H1 (cell line): Measurements from ENCODE around the gene LDLRAD3. TPM values are rescaled to one million over a fixed set of nuclear protein-coding genes. Genes with fewer than 3 reads are reported as not detected.
A peak's percentile ranks its signal among the peaks of the same experiment; 100 is the strongest.

Experiments
- CTCF ChIA-PET: fragments of 300-600 bp; sonication (Branson Sonifier 250); formaldehyde crosslinking; loops from one replicate; lab custom pipeline; 2021; ENCODE audit not compliant: partially characterized antibody; lab: Charles Lee
- POLR2A ChIA-PET: fragments of 300-600 bp; sonication (Branson Sonifier 250); formaldehyde crosslinking; loops from one replicate; lab custom pipeline; 2021; ENCODE audit warnings: inconsistent platforms; ENCODE audit not compliant: partially characterized antibody; lab: Charles Lee
- DNase-seq, 2 experiments: peaks; one replicate each; pipeline versions ENCODE4 v3.0.0 to v3.0.0-alpha.2; 2010 to 2022; ENCODE audit warnings: low spot score in 2 of 2, low read depth in 1 of 2, mixed read lengths in 1 of 2
- FAIRE-seq: peaks from 2 replicates; lab custom pipeline; 2011; peaks lifted over from hg19 to GRCh38; lab: Jason Lieb, UNC
- H2AFZ ChIP-seq: 2 replicates; pipeline ENCODE4 v1.8.1; 2012; ENCODE audit warnings: low read length, inconsistent platforms
- H2AK5ac ChIP-seq: 2 replicates; pipeline ENCODE4 v1.6.1; 2013; ENCODE audit warnings: low read depth, low read length
- H2BK120ac ChIP-seq: replicated peaks from 2 replicates; pipeline ENCODE3; 2013; ENCODE audit warnings: low read depth, low read length, inconsistent platforms
- H2BK12ac ChIP-seq: 2 replicates; pipeline ENCODE4 v1.6.1; 2013; ENCODE audit warnings: low read depth, low read length
- H2BK15ac ChIP-seq: 2 replicates; pipeline ENCODE4 v1.6.1; 2013; ENCODE audit warnings: low read length
- H2BK20ac ChIP-seq: 2 replicates; pipeline ENCODE4 v1.6.1; 2013; ENCODE audit warnings: low read length
- H2BK5ac ChIP-seq: 2 replicates; pipeline ENCODE4 v1.6.1; 2013; ENCODE audit warnings: low read depth, low read length
- H3K14ac ChIP-seq: 2 replicates; pipeline ENCODE4 v1.6.1; 2013; ENCODE audit warnings: inconsistent platforms; ENCODE audit not compliant: insufficient read length
- H3K18ac ChIP-seq: 2 replicates; pipeline ENCODE4 v1.6.1; 2013; ENCODE audit warnings: low read length; ENCODE audit errors: extremely low read depth
- H3K23ac ChIP-seq: 2 replicates; pipeline ENCODE4 v1.6.1; 2013; ENCODE audit warnings: inconsistent platforms; ENCODE audit not compliant: insufficient read length
- H3K23me2 ChIP-seq: 2 replicates; pipeline ENCODE4 v1.6.1; 2013; ENCODE audit warnings: low read depth, low read length
- H3K27ac ChIP-seq: 2 replicates; pipeline ENCODE4 v1.6.1; 2011; ENCODE audit warnings: low read depth, low read length, inconsistent platforms
- H3K27me3 ChIP-seq, 4 experiments: replicated peaks in 1 of 4; 1 replicate in 1 of 4; 2 replicates in 3 of 4; pipeline versions ENCODE4 v1.6.1 to v1.8.1; 2011 to 2013; ENCODE audit warnings: low read length in 3 of 4, mild to moderate bottlenecking in 3 of 4, inconsistent platforms in 2 of 4, mixed read lengths in 2 of 4, moderate library complexity in 1 of 4; ENCODE audit not compliant: control insufficient read depth in 3 of 4, insufficient read depth in 3 of 4; ENCODE audit errors: extremely low read depth in 1 of 4
- H3K36me3 ChIP-seq, 4 experiments: 2 replicates each; pipeline versions ENCODE4 v1.6.1 to v1.8.1; 2011 to 2013; ENCODE audit warnings: mild to moderate bottlenecking in 4 of 4, low read length in 3 of 4, moderate library complexity in 2 of 4, control low read depth in 1 of 4, inconsistent platforms in 1 of 4; ENCODE audit not compliant: insufficient read depth in 4 of 4, control insufficient read depth in 2 of 4
- H3K4ac ChIP-seq: replicated peaks from 2 replicates; pipeline ENCODE3; 2013; ENCODE audit warnings: low read length, low read depth, mixed read lengths, inconsistent platforms; ENCODE audit not compliant: insufficient read length
- H3K4me1 ChIP-seq, 4 experiments: replicated peaks in 1 of 4; 1 replicate in 1 of 4; 2 replicates in 3 of 4; pipeline versions ENCODE4 v1.6.1 to v1.8.1; 2011 to 2013; ENCODE audit warnings: low read length in 3 of 4, inconsistent platforms in 2 of 4, mixed read lengths in 1 of 4; ENCODE audit not compliant: insufficient read depth in 4 of 4, control insufficient read depth in 3 of 4
- H3K4me2 ChIP-seq, 2 experiments: 2 replicates each; pipeline versions ENCODE4 v1.6.1 to v1.8.1; 2011 to 2013; ENCODE audit warnings: low read depth in 2 of 2, low read length in 2 of 2, control low read depth in 1 of 2, inconsistent platforms in 1 of 2, mild to moderate bottlenecking in 1 of 2; ENCODE audit not compliant: insufficient read depth in 1 of 2
- H3K4me3 ChIP-seq, 4 experiments: fragments of 200-600, 300-600 bp in 1 of 4; sonication (generic), shearing (Covaris generic), sonication (Bioruptor Twin) in 1 of 4; 2 replicates each; pipeline versions ENCODE4 v1.5.1 to v1.8.1; 2011 to 2016; ENCODE audit warnings: low read length in 4 of 4, low read depth in 3 of 4, control low read depth in 2 of 4, inconsistent platforms in 2 of 4, mild to moderate bottlenecking in 2 of 4, mixed read lengths in 1 of 4, moderate library complexity in 1 of 4; ENCODE audit not compliant: insufficient read depth in 2 of 4; ENCODE audit errors: extremely low read depth in 1 of 4
- H3K56ac ChIP-seq: replicated peaks from 2 replicates; pipeline ENCODE3; 2013; ENCODE audit warnings: low read depth, mild to moderate bottlenecking, mixed read lengths, low read length, inconsistent platforms; ENCODE audit not compliant: insufficient read length
- H3K79me1 ChIP-seq: 2 replicates; pipeline ENCODE4 v1.6.1; 2013; ENCODE audit warnings: low read depth, low read length, control low read depth
- H3K79me2 ChIP-seq, 2 experiments: 2 replicates each; pipeline versions ENCODE4 v1.6.1 to v1.8.1; 2012 to 2013; ENCODE audit warnings: low read length in 2 of 2, mild to moderate bottlenecking in 2 of 2, inconsistent platforms in 1 of 2; ENCODE audit not compliant: insufficient read depth in 2 of 2, control insufficient read depth in 1 of 2
- H3K9ac ChIP-seq, 4 experiments: replicated peaks in 1 of 4; 1 replicate in 1 of 4; 2 replicates in 3 of 4; pipeline versions ENCODE4 v1.6.1 to v1.8.1; 2011 to 2013; ENCODE audit warnings: low read depth in 3 of 4, low read length in 3 of 4, control low read depth in 2 of 4, mild to moderate bottlenecking in 2 of 4, moderate library complexity in 2 of 4, inconsistent platforms in 1 of 4; ENCODE audit errors: extremely low read depth in 1 of 4
- H3K9me3 ChIP-seq, 2 experiments: 2 replicates each; pipeline versions ENCODE4 v1.6.1 to v1.8.1; 2012 to 2013; ENCODE audit warnings: mild to moderate bottlenecking in 2 of 2, moderate library complexity in 2 of 2, control low read depth in 1 of 2, inconsistent platforms in 1 of 2, low read depth in 1 of 2, low read length in 1 of 2, mixed read lengths in 1 of 2; ENCODE audit not compliant: insufficient read depth in 2 of 2
- H4K20me1 ChIP-seq, 2 experiments: replicated peaks in 1 of 2; 2 replicates each; pipeline versions ENCODE3 to v1.8.1; 2011 to 2013; ENCODE audit warnings: inconsistent platforms in 2 of 2, low read length in 2 of 2, mild to moderate bottlenecking in 1 of 2; ENCODE audit not compliant: insufficient read depth in 2 of 2, control insufficient read depth in 1 of 2
- H4K5ac ChIP-seq: 2 replicates; pipeline ENCODE4 v1.6.1; 2013; ENCODE audit warnings: low read length, low read depth, mixed read lengths, inconsistent platforms; ENCODE audit not compliant: insufficient read length
- H4K8ac ChIP-seq: 2 replicates; pipeline ENCODE4 v1.8.0; 2013; ENCODE audit warnings: mild to moderate bottlenecking, moderate library complexity, low read length, inconsistent platforms; ENCODE audit not compliant: insufficient read depth; ENCODE audit errors: extremely low read depth
- H4K91ac ChIP-seq: replicated peaks from 2 replicates; pipeline ENCODE3; 2013; ENCODE audit warnings: low read length, mixed read lengths, inconsistent platforms; ENCODE audit not compliant: insufficient read length
- KDM1A ChIP-seq: fragments of 200-600, 300-600 bp; sonication (generic); IDR thresholded peaks from 2 replicates; pipeline ENCODE4 v1.7.1; 2016; ENCODE audit warnings: mild to moderate bottlenecking, low read length, borderline replicate concordance
- SP2 ChIP-seq: IDR thresholded peaks from 2 replicates; pipeline ENCODE4 v1.6.1; 2012; ENCODE audit warnings: mild to moderate bottlenecking, low read length, inconsistent platforms
- WGBS, 2 experiments: shearing (Covaris generic) in 1 of 2; methylation state at CpG; one replicate each; pipeline versions ENCODE4 v1.1.6 to v1.1.7; 2013 to 2015; ENCODE audit warnings: low lambda C conversion rate in 2 of 2, mixed read lengths in 2 of 2, inconsistent platforms in 1 of 2, low coverage in 1 of 2, missing lambda C conversion rate in 1 of 2; ENCODE audit not compliant: insufficient replicate concordance in 2 of 2, insufficient coverage in 1 of 2, insufficient read length in 1 of 2; ENCODE audit errors: extremely low coverage in 1 of 2, missing lambda C conversion rate in 1 of 2; 5-methylcytosine and 5-hydroxymethylcytosine counted together
- polyA plus RNA-seq, 7 experiments: library from polyadenylated mRNA; depleted of rRNA in 3 of 7; stranded (reverse) in 5 of 7; unstranded in 2 of 7; fragments of >200 nt in 5 of 7; fragments of 200-250 nt in 2 of 7; gene quantifications; 1 replicate in 5 of 7; 2 replicates in 1 of 7; 4 replicates in 1 of 7; pipeline versions ENCODE4 v1.2.1 to v1.2.3, GENCODE V29; 2011 to 2013; ENCODE audit warnings: missing spikeins in 2 of 7, mixed read lengths in 2 of 7
- total RNA-seq: library from RNA; stranded (reverse); fragmentation: NEBNext Ultra II Directional; extraction: Animal tissue kit (Norgen Biotek cat#: 25700); gene quantifications from 2 replicates; pipeline ENCODE4 v1.2.1, GENCODE V29; 2021

The LDLRAD3 gene
- total and polyA plus RNA-seq, 2 of the 8 experiments (the other 6 are each of a cell fraction or from before 2014, with no cell fraction given) = 18.6 to 22.8 TPM

DNA sequence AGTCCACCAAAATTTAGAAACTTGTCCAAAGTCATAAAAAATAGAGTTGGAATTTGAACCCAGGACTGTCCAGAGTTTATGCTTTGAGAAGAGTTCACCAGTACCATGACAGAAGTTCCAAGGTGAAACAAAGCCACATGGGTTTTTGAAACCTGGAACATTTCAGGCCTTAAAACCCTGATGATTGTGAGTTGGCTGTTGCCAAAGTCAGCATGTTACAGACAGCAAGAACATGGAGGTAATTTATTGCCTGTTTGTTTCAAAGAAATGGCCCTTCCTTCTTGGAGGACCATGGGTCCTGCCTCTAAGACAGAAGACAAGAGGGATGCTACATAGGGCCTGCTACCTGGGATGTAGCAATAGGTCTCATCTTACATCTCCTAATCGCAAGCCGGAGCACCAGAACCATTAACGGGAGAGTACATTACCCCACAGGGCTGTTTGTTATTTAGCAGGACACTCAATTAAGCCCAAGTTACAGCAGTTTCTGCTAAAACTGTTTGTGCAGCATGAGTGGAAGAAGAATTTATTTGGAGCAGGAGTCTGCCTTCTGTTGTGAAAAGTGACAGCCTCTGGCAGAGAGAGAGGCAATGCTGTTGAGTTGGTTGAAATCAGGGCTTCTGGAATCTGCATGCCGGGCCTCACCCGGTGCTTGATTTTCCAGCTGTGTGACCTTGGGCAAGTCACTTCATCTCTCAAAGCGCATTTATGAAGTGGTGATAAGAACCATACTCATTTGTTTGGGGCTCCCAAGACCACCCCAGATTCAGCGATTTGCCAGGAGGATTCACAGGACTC lies 136.2 kb downstream of the LDLRAD3 start:
- no peak overlapping the region for H2AFZ ChIP-seq
- H3K4me2 ChIP-seq = no peak overlapping the region
- TF ChIP-seq SP2 (no peak), KDM1A (0 out of 2 replicates have a peak, but pooled peaks have one; percentile 13)
- H3K56ac ChIP-seq = no peak overlapping the region
- peaks cover 0 to 5% of the 10 kb centered on the region in 2 experiments; a peak in 3 of 4 replicates for H3K9me3 ChIP-seq
- no peak overlapping the region for H4K8ac ChIP-seq
- FAIRE-seq = no peak
- H2BK15ac ChIP-seq = no peak overlapping the region
- H2BK12ac ChIP-seq = no peak overlapping the region
- no peak overlapping the region for H3K9ac ChIP-seq
- no peaks in the 10 kb centered on the region for H4K20me1 ChIP-seq
- no peak overlapping the region for H2BK5ac ChIP-seq
- DNase-seq = no peak
- no peak overlapping the region for H3K23ac ChIP-seq
- peaks cover 0 to 5% of the 10 kb centered on the region in 2 experiments; a peak in 1 of 4 replicates for H3K79me2 ChIP-seq
- H3K27ac ChIP-seq = no peak overlapping the region
- POLR2A ChIA-PET = no interaction called here
- no peak overlapping the region for H4K91ac ChIP-seq
- no peak overlapping the region for H4K5ac ChIP-seq
- no peak overlapping the region for H2AK5ac ChIP-seq
- no peak overlapping the region for H3K4ac ChIP-seq
- CTCF ChIA-PET = interaction anchor here (0.7 kb wide), 1 partner anchor 10 kb away, joined by 3 read pairs; no protein-coding TSS in a partner anchor
- no peak overlapping the region for H2BK120ac ChIP-seq
- WGBS, 2 experiments = 78% methylated on average over 7 of the region's 7 CpGs; no CpG with 5 or more reads in 1 of the 2 experiments
- no peak overlapping the region for H3K14ac ChIP-seq
- H3K4me3 ChIP-seq = no peak overlapping the region
- H3K4me1 ChIP-seq = no peaks in the 10 kb centered on the region
- H2BK20ac ChIP-seq = no peak overlapping the region
- no peaks in the 10 kb centered on the region; the same call in 1 of the 2 replicates for H3K23me2 ChIP-seq
- H3K18ac ChIP-seq = no peak overlapping the region
- H3K27me3 ChIP-seq = no peaks in the 10 kb centered on the region
- H3K79me1 ChIP-seq = no peaks in the 10 kb centered on the region; the same call in 1 of the 2 replicates
- peaks cover 2 to 26% (median 5%) of the 10 kb centered on the region in 4 experiments; a peak in 5 of 8 replicates for H3K36me3 ChIP-seq
